HEK293 (cell line): ENCODE data around the gene KIF26B.
A peak's percentile ranks its signal among the peaks of the same experiment; 100 is the strongest.

Experiments
- CTCF ChIA-PET: fragments of 350-600 bp; formaldehyde crosslinking; extraction: SDS; loops from one replicate; lab custom pipeline; 2021; ENCODE audit warnings: antibody characterized with exemption; lab: Yijun Ruan, JAX
- POLR2A ChIA-PET: fragments of 300-600 bp; formaldehyde crosslinking; extraction: SDS; loops from one replicate; lab custom pipeline; 2020; ENCODE audit warnings: antibody characterized with exemption, inconsistent platforms; lab: Yijun Ruan, JAX
- H3K27ac ChIP-seq: fragments of 200-500 bp; sonication (Bioruptor generic); 2 replicates; pipeline ENCODE4 v1.5.1; 2014; ENCODE audit warnings: low read depth, low read length, control low read depth, inconsistent platforms; ENCODE audit errors: extremely low read depth
- H3K36me3 ChIP-seq, 2 experiments: fragments of 200-500 bp in 1 of 2; sonication (Bioruptor generic) in 1 of 2; 1 replicate in 1 of 2; 2 replicates in 1 of 2; pipeline ENCODE4 v1.5.1; 2014 to 2017; ENCODE audit warnings: inconsistent platforms in 2 of 2, low read length in 2 of 2; ENCODE audit not compliant: control insufficient read depth in 2 of 2, insufficient read depth in 1 of 2
- H3K4me1 ChIP-seq: fragments of 200-500 bp; sonication (Bioruptor generic); 2 replicates; pipeline ENCODE4 v1.5.1; 2014; ENCODE audit warnings: mild to moderate bottlenecking, low read length, inconsistent platforms; ENCODE audit not compliant: control insufficient read depth, insufficient read depth
- H3K4me3 ChIP-seq: 2 replicates; pipeline ENCODE4 v1.5.1; 2011; ENCODE audit warnings: low read depth, mild to moderate bottlenecking, control low read depth, low read length, moderate library complexity
- H3K9me3 ChIP-seq: fragments of 200-500 bp; sonication (Bioruptor generic); 2 replicates; pipeline ENCODE4 v1.5.1; 2014; ENCODE audit warnings: low read depth, low read length, inconsistent platforms; ENCODE audit not compliant: control insufficient read depth, insufficient read depth
- GLIS1 ChIP-seq: fragments of 450-650 bp; formaldehyde crosslinking; IDR thresholded peaks from 2 replicates; pipeline ENCODE4 v1.5.1; 2016; ENCODE audit warnings: missing biosample characterization, missing genetic modification characterization
- GLIS2 ChIP-seq: fragments of 450-650 bp; formaldehyde crosslinking; IDR thresholded peaks from 2 replicates; pipeline ENCODE4 v1.5.1; 2016; ENCODE audit warnings: missing biosample characterization, missing genetic modification characterization
- HOXA7 ChIP-seq: sonication (generic); formaldehyde crosslinking; IDR thresholded peaks from 2 replicates; pipeline ENCODE4 v1.8.1; 2022; ENCODE audit warnings: missing genetic modification reagents, borderline replicate concordance
- KLF16 ChIP-seq: fragments of 450-650 bp; formaldehyde crosslinking; IDR thresholded peaks from 2 replicates; pipeline ENCODE4 v1.5.1; 2017; ENCODE audit warnings: missing biosample characterization, missing genetic modification characterization
- KLF9 ChIP-seq: fragments of 450-650 bp; formaldehyde crosslinking; IDR thresholded peaks from 2 replicates; pipeline ENCODE4 v1.5.1; 2016; ENCODE audit warnings: missing biosample characterization, missing genetic modification characterization, low read depth
- TCF7L2 ChIP-seq: IDR thresholded peaks from 2 replicates; pipeline ENCODE4 v1.6.1; 2011; ENCODE audit warnings: low read depth, mild to moderate bottlenecking, inconsistent platforms, low read length, moderate library complexity, borderline replicate concordance
- ZBTB10 ChIP-seq: fragments of 450-650 bp; formaldehyde crosslinking; IDR thresholded peaks from 2 replicates; pipeline ENCODE4 v1.5.1; 2016; ENCODE audit warnings: missing biosample characterization, missing genetic modification characterization
- ZFHX2 ChIP-seq: fragments of 450-650 bp; formaldehyde crosslinking; conservative IDR thresholded peaks from 2 replicates; pipeline ENCODE4 v1.5.1; 2016; ENCODE audit warnings: missing biosample characterization, missing genetic modification characterization
- ZIC2 ChIP-seq: fragments of 450-650 bp; formaldehyde crosslinking; IDR thresholded peaks from 2 replicates; pipeline ENCODE4 v1.5.1; 2016; ENCODE audit warnings: missing biosample characterization, missing genetic modification characterization
- ZNF169 ChIP-seq: fragments of 450-650 bp; formaldehyde crosslinking; IDR thresholded peaks from 2 replicates; pipeline ENCODE4 v1.5.1; 2016; ENCODE audit warnings: missing biosample characterization, missing genetic modification characterization
- ZNF214 ChIP-seq: fragments of 450-650 bp; formaldehyde crosslinking; IDR thresholded peaks from 2 replicates; pipeline ENCODE4 v1.5.1; 2017; ENCODE audit warnings: missing biosample characterization, mild to moderate bottlenecking, missing genetic modification characterization, borderline replicate concordance
- ZNF23 ChIP-seq: fragments of 450-650 bp; formaldehyde crosslinking; IDR thresholded peaks from 2 replicates; pipeline ENCODE4 v1.5.1; 2016; ENCODE audit warnings: missing biosample characterization, missing genetic modification characterization, borderline replicate concordance
- ZNF292 ChIP-seq: fragments of 450-650 bp; formaldehyde crosslinking; IDR thresholded peaks from 2 replicates; pipeline ENCODE4 v1.5.1; 2016; ENCODE audit warnings: low read depth, missing biosample characterization, missing genetic modification characterization, borderline replicate concordance
- ZNF354C ChIP-seq: fragments of 450-650 bp; formaldehyde crosslinking; IDR thresholded peaks from 2 replicates; pipeline ENCODE4 v1.5.1; 2016; ENCODE audit warnings: missing biosample characterization, missing genetic modification characterization, low read depth, borderline replicate concordance
- ZNF416 ChIP-seq: fragments of 450-650 bp; formaldehyde crosslinking; IDR thresholded peaks from 2 replicates; pipeline ENCODE4 v1.5.1; 2016; ENCODE audit warnings: missing biosample characterization, missing genetic modification characterization
- ZNF423 ChIP-seq: fragments of 450-650 bp; formaldehyde crosslinking; IDR thresholded peaks from 2 replicates; pipeline ENCODE4 v1.5.1; 2016; ENCODE audit warnings: missing biosample characterization, missing genetic modification characterization
- ZNF544 ChIP-seq: fragments of 450-650 bp; formaldehyde crosslinking; IDR thresholded peaks from 2 replicates; pipeline ENCODE4 v1.5.0; 2017; ENCODE audit warnings: missing biosample characterization, missing genetic modification characterization
- ZNF571 ChIP-seq: fragments of 450-650 bp; formaldehyde crosslinking; IDR thresholded peaks from 2 replicates; pipeline ENCODE4 v1.5.0; 2017; ENCODE audit warnings: missing biosample characterization, missing genetic modification characterization
- ZNF645 ChIP-seq: fragments of 450-650 bp; formaldehyde crosslinking; IDR thresholded peaks from 2 replicates; pipeline ENCODE4; 2016; ENCODE audit warnings: missing biosample characterization, missing genetic modification characterization
- TF ChIP-seq, protein P1 (sequence below): fragments of 450-650 bp; formaldehyde crosslinking; IDR thresholded peaks from 2 replicates; pipeline ENCODE4 v1.5.1; 2016; ENCODE audit warnings: missing biosample characterization, missing genetic modification characterization

Gene KIF26B

DNA sequence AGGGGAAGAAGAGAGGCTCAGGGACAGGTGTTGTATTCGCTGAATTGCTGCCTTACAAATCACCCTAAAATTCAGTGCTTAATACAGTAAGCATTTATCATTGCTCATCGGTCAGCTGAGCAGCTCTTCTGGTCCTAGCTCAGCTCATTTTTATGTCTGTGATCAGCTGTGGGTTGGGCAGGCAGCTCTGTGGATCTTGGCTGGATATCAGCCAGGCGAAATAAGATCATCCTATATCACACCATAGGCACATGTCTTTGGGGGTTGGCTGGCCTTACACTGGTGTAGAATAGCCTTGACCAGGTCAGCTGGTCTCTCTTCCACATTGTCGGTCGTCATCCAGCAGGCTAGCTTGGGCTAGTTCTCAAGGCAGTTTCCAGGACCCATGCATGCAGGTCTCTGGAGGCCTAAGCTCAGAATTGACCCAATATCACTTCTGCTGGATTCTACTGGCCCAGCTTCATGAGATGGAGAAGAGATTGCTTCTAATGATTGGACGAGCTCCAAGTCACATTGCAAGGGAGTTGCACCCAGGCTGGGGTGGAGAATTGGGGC, 448.6 kb downstream of the KIF26B start (continued):
- no peak for TF ChIP-seq GLIS2
- no peak for TF ChIP-seq TCF7L2
- no peak for TF ChIP-seq ZBTB10 (tag by site-specific recombination)
- TF ChIP-seq HOXA7 (CRISPR knock-in tag): no peak

GRCh38 chr1:245604979-245605378, 450.2 kb downstream of the KIF26B start:
- TF ChIP-seq ZNF645 (tag by site-specific recombination) (no peak), ZNF292 (tag by site-specific recombination) (no peak), ZNF571 (tag by site-specific recombination) (no peak), ZNF169 (tag by site-specific recombination) (no peak), ZNF416 (tag by site-specific recombination) (no peak), ZNF23 (tag by site-specific recombination) (no peak), ZNF544 (tag by site-specific recombination) (no peak), KLF16 (no peak)
- TF ChIP-seq, protein P1, sequence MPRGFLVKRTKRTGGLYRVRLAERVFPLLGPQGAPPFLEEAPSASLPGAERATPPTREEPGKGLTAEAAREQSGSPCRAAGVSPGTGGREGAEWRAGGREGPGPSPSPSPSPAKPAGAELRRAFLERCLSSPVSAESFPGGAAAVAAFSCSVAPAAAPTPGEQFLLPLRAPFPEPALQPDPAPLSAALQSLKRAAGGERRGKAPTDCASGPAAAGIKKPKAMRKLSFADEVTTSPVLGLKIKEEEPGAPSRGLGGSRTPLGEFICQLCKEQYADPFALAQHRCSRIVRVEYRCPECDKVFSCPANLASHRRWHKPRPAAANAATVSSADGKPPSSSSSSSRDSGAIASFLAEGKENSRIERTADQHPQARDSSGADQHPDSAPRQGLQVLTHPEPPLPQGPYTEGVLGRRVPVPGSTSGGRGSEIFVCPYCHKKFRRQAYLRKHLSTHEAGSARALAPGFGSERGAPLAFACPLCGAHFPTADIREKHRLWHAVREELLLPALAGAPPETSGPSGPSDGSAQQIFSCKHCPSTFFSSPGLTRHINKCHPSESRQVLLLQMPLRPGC (tag by site-specific recombination): no peak
- POLR2A ChIA-PET: no interaction called here
- H3K9me3 ChIP-seq: no peaks in the 10 kb centered on the region
- CTCF ChIA-PET: interaction anchor here (0.5 kb wide), 1 partner anchor 216 kb away, joined by 3 read pairs; no protein-coding TSS in a partner anchor
- no peaks in the 10 kb centered on the region for H3K4me1 ChIP-seq
- no peaks in the 10 kb centered on the region for H3K36me3 ChIP-seq
- no peak overlapping the region for H3K4me3 ChIP-seq
- no peak overlapping the region for H3K27ac ChIP-seq

DNA sequence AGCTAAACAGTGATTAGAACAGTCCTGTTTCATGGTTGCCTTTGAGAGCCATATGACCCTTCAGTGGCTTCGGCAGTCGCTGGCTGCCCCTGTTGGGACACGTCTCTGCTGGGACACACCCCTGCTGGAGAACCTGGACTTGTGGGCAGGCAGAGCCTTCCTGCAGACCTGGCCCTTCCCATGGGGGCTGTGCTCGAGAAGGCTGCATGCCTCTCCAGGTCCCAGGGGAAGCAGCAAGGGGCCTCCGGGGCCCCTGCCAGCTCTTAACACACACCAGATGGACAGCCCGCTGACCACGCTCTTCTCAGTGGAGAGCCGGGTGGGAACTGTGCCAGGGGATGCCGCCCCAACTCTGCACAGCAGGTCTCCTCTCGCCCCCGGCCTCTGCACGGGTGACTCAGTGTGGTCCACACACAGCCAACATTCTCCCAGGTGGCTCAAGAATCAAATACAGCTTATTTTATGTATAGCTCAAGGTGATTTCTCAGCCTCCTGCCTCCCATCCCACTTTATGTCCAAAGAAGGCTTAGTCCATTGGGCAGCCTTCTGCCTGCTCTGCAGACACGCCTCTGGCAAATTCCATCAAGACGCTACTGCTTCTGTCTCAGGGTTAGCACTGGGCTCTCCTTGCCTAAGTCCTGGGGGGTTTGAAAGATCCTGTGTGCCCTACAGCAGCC, 450.8 kb downstream of the KIF26B start:
- Histone ChIP-seq H3K27ac (no peak overlapping the region), H3K4me1 (no peaks in the 10 kb centered on the region), H3K9me3 (no peaks in the 10 kb centered on the region), H3K36me3 (no peaks in the 10 kb centered on the region), H3K4me3 (no peak overlapping the region)
- TF ChIP-seq KLF9 (tag by site-specific recombination) (no peak), ZNF354C (tag by site-specific recombination) (no peak), ZFHX2 (tag by site-specific recombination) (peak; percentile 35; the same call in 1 of the 2 replicates), ZNF423 (tag by site-specific recombination) (0 out of 2 replicates have a peak, but pooled peaks have one; percentile 32), ZNF214 (no peak), ZNF292 (tag by site-specific recombination) (no peak), ZIC2 (peak; percentile 88), GLIS1 (tag by site-specific recombination) (peak; percentile 18; the same call in 1 of the 2 replicates)
- ChIA-PET CTCF (interaction anchor here (0.5 kb wide), 1 partner anchor 216 kb away, joined by 3 read pairs; no protein-coding TSS in a partner anchor), POLR2A (no interaction called here)
